C4-2B (cell line): ENCODE measurements around the gene ZSCAN12.

Experiments used
- ZFX ChIP-seq: fragments of 450-650 bp; IDR thresholded peaks from 2 replicates; pipeline ENCODE4 v1.6.1; 2017
- TF ChIP-seq, protein P1 (sequence below): fragments of 450-650 bp; conservative IDR thresholded peaks from 2 replicates; pipeline ENCODE4 v1.5.1; 2017; ENCODE audit warnings: mild to moderate bottlenecking

DNA sequence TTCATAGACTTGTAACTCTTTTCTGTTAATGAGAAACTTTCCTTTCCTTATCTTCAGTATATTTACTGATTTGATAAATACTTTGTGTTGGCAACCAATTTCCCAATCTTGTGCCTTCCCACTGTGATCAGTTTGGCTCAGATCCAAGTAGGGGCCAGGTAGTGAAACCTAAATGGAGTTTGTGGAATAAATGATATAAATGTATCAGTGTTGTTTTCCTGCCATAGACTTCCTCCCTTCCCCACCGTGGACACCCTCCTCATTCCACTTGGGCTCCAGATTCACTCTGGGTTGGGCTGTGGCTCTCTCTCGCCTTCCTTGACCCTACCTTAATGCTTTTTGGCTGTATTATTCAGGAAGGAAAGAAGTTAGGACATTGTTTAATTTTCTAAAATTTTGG, 48.5 kb downstream of the ZSCAN12 start:
- TF ChIP-seq, protein P1, sequence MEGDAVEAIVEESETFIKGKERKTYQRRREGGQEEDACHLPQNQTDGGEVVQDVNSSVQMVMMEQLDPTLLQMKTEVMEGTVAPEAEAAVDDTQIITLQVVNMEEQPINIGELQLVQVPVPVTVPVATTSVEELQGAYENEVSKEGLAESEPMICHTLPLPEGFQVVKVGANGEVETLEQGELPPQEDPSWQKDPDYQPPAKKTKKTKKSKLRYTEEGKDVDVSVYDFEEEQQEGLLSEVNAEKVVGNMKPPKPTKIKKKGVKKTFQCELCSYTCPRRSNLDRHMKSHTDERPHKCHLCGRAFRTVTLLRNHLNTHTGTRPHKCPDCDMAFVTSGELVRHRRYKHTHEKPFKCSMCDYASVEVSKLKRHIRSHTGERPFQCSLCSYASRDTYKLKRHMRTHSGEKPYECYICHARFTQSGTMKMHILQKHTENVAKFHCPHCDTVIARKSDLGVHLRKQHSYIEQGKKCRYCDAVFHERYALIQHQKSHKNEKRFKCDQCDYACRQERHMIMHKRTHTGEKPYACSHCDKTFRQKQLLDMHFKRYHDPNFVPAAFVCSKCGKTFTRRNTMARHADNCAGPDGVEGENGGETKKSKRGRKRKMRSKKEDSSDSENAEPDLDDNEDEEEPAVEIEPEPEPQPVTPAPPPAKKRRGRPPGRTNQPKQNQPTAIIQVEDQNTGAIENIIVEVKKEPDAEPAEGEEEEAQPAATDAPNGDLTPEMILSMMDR = no peak
- no peak for TF ChIP-seq ZFX
